GM21786 (cell line): Measurements from ENCODE around the gene PPP6R2.
"Not testable (repeated sequence)": the region's sequence is repeated elsewhere in the genome, so short reads cannot be mapped to it uniquely, and the experiment has no call there.

ENCODE experiments used
- ATAC-seq: cut with Tn5 transposase; IDR thresholded peaks from one replicate; pipeline ENCODE4 v1.9.1; 2021; ENCODE audit not compliant: unreplicated experiment

The PPP6R2 gene

GRCh38 chr22:50317674-50318073 lies 25.5 kb upstream of the PPP6R2 start:
- no peak for ATAC-seq

GRCh38 chr22:50318356-50318697 lies 24.8 kb upstream of the PPP6R2 start:
- no peak for ATAC-seq

GRCh38 chr22:50318698-50319411 lies 24.3 kb upstream of the PPP6R2 start:
- no peak for ATAC-seq

- ATAC-seq: no peak
Observed at GRCh38 chr22:50319503-50319951, 23.6 kb upstream of the PPP6R2 start.

GRCh38 chr22:50320116-50320515 lies 23.0 kb upstream of the PPP6R2 start:
- ATAC-seq: no peak

- no peak for ATAC-seq
Observed at GRCh38 chr22:50320671-50321325, 22.3 kb upstream of the PPP6R2 start.

- not testable (repeated sequence) for ATAC-seq
Observed at GRCh38 chr22:50322382-50323104, 20.6 kb upstream of the PPP6R2 start.

GRCh38 chr22:50323900-50324299 lies 19.2 kb upstream of the PPP6R2 start:
- ATAC-seq: no peak

- no peak for ATAC-seq
Observed at GRCh38 chr22:50325444-50326224, 17.5 kb upstream of the PPP6R2 start.

GRCh38 chr22:50326225-50326955 lies 16.7 kb upstream of the PPP6R2 start:
- ATAC-seq: no peak

GRCh38 chr22:50326956-50327710 lies 16.0 kb upstream of the PPP6R2 start, which contains the start of gene DENND6B:
Gene DENND6B (minus strand): TSS chr22:50327012. CDS start chr22:50326988, 24 bp downstream.
- peak; percentile 62 for ATAC-seq

- no peak for ATAC-seq
Observed at GRCh38 chr22:50327711-50328019, 15.5 kb upstream of the PPP6R2 start.

GRCh38 chr22:50329236-50329635 lies 13.9 kb upstream of the PPP6R2 start:
- ATAC-seq: no peak

GRCh38 chr22:50334433-50334832 lies 8.7 kb upstream of the PPP6R2 start:
- not testable (repeated sequence) for ATAC-seq

- ATAC-seq: no peak
Observed at GRCh38 chr22:50337262-50338041, 5.7 kb upstream of the PPP6R2 start.

- ATAC-seq: no peak
Observed at GRCh38 chr22:50338042-50338573, 5.0 kb upstream of the PPP6R2 start.

GRCh38 chr22:50338860-50339462 lies 4.2 kb upstream of the PPP6R2 start:
- no peak for ATAC-seq
